WTC11 (cell line): ENCODE results near the gene IL20RB.

Source experiments
- ATF1 ChIP-seq: sonication (generic); formaldehyde crosslinking; IDR thresholded peaks from 2 replicates; pipeline ENCODE4 v1.8.1; 2023; ENCODE audit warnings: mild to moderate bottlenecking, moderate library complexity, missing genetic modification reagents
- FOXJ3 ChIP-seq: sonication (generic); formaldehyde crosslinking; IDR thresholded peaks from 2 replicates; pipeline ENCODE4 v1.9.0; 2021; ENCODE audit warnings: missing genetic modification reagents, mild to moderate bottlenecking, borderline replicate concordance
- NR3C1 ChIP-seq: sonication (generic); formaldehyde crosslinking; conservative IDR thresholded peaks from 2 replicates; pipeline ENCODE4 v1.8.1; 2023; ENCODE audit warnings: low read depth, mild to moderate bottlenecking, missing genetic modification reagents
- TEAD4 ChIP-seq: sonication (generic); formaldehyde crosslinking; IDR thresholded peaks from 2 replicates; pipeline ENCODE4 v1.8.0; 2022; ENCODE audit warnings: mild to moderate bottlenecking, missing genetic modification reagents
- ZBTB21 ChIP-seq: sonication (generic); formaldehyde crosslinking; IDR thresholded peaks from 2 replicates; pipeline ENCODE4 v1.8.1; 2023; ENCODE audit warnings: mild to moderate bottlenecking, missing genetic modification reagents, borderline replicate concordance
- ZNF232 ChIP-seq: sonication (generic); formaldehyde crosslinking; IDR thresholded peaks from 2 replicates; pipeline ENCODE4 v1.8.0; 2022; ENCODE audit warnings: mild to moderate bottlenecking, missing genetic modification reagents
- ZNF671 ChIP-seq: fragments of 250-450 bp; sonication (Bioruptor Pico); IDR thresholded peaks from 2 replicates; pipeline ENCODE4 v1.8.0; 2021; ENCODE audit warnings: mild to moderate bottlenecking
- TF ChIP-seq, protein P1 (sequence below): fragments of 200-600 bp; IDR thresholded peaks from 2 replicates; pipeline ENCODE4 v1.8.0; 2022; ENCODE audit warnings: antibody characterized with exemption
- TF ChIP-seq, protein P2 (sequence below): fragments of 250-450 bp; sonication (Bioruptor Pico); IDR thresholded peaks from 2 replicates; pipeline ENCODE4 v1.9.0; 2021; ENCODE audit warnings: mild to moderate bottlenecking
- TF ChIP-seq, protein P3 (sequence below): sonication (generic); formaldehyde crosslinking; IDR thresholded peaks from 2 replicates; pipeline ENCODE4 v1.8.1; 2023; ENCODE audit warnings: mild to moderate bottlenecking, missing genetic modification reagents, moderate library complexity
- TF ChIP-seq, protein P4 (sequence below): sonication (generic); formaldehyde crosslinking; IDR thresholded peaks from 2 replicates; pipeline ENCODE4 v1.8.0; 2022; ENCODE audit warnings: mild to moderate bottlenecking, missing genetic modification reagents
- TF ChIP-seq, protein P5 (sequence below): sonication (generic); formaldehyde crosslinking; IDR thresholded peaks from 2 replicates; pipeline ENCODE4 v1.8.1; 2022; ENCODE audit warnings: low read depth, mild to moderate bottlenecking, moderate library complexity, missing genetic modification reagents, borderline replicate concordance
- TF ChIP-seq, protein P6 (sequence below): sonication (generic); formaldehyde crosslinking; IDR thresholded peaks from 2 replicates; pipeline ENCODE4 v1.8.0; 2023; ENCODE audit warnings: missing genetic modification reagents

DNA sequence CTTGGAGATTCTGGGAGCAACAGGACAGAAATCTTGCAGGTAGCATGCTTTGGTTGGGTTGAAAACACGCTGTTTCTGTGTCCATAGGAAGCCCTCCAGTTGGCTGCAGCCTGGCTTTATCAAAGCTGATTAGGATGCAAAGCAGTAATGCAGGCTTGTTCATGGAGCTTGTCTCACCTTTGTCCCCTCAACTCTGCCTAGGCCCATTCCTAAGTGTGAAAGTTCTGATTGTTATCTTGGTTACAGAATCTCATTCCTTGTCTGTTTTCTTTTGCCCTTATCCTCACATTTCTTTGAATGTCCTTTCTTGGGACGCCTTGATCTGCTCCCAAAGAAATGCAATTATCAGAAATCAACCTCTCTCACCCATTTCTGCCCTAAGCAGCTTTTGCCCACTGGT lies 83.5 kb downstream of the IL20RB start:
- TF ChIP-seq, protein P1, sequence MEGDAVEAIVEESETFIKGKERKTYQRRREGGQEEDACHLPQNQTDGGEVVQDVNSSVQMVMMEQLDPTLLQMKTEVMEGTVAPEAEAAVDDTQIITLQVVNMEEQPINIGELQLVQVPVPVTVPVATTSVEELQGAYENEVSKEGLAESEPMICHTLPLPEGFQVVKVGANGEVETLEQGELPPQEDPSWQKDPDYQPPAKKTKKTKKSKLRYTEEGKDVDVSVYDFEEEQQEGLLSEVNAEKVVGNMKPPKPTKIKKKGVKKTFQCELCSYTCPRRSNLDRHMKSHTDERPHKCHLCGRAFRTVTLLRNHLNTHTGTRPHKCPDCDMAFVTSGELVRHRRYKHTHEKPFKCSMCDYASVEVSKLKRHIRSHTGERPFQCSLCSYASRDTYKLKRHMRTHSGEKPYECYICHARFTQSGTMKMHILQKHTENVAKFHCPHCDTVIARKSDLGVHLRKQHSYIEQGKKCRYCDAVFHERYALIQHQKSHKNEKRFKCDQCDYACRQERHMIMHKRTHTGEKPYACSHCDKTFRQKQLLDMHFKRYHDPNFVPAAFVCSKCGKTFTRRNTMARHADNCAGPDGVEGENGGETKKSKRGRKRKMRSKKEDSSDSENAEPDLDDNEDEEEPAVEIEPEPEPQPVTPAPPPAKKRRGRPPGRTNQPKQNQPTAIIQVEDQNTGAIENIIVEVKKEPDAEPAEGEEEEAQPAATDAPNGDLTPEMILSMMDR = no peak
- no peak for TF ChIP-seq TEAD4 (CRISPR knock-in tag)
- TF ChIP-seq, protein P2, sequence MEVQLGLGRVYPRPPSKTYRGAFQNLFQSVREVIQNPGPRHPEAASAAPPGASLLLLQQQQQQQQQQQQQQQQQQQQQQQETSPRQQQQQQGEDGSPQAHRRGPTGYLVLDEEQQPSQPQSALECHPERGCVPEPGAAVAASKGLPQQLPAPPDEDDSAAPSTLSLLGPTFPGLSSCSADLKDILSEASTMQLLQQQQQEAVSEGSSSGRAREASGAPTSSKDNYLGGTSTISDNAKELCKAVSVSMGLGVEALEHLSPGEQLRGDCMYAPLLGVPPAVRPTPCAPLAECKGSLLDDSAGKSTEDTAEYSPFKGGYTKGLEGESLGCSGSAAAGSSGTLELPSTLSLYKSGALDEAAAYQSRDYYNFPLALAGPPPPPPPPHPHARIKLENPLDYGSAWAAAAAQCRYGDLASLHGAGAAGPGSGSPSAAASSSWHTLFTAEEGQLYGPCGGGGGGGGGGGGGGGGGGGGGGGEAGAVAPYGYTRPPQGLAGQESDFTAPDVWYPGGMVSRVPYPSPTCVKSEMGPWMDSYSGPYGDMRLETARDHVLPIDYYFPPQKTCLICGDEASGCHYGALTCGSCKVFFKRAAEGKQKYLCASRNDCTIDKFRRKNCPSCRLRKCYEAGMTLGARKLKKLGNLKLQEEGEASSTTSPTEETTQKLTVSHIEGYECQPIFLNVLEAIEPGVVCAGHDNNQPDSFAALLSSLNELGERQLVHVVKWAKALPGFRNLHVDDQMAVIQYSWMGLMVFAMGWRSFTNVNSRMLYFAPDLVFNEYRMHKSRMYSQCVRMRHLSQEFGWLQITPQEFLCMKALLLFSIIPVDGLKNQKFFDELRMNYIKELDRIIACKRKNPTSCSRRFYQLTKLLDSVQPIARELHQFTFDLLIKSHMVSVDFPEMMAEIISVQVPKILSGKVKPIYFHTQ (CRISPR knock-in tag) = no peak
- no peak for TF ChIP-seq ATF1 (CRISPR knock-in tag)
- TF ChIP-seq, protein P3, sequence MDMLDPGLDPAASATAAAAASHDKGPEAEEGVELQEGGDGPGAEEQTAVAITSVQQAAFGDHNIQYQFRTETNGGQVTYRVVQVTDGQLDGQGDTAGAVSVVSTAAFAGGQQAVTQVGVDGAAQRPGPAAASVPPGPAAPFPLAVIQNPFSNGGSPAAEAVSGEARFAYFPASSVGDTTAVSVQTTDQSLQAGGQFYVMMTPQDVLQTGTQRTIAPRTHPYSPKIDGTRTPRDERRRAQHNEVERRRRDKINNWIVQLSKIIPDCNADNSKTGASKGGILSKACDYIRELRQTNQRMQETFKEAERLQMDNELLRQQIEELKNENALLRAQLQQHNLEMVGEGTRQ (CRISPR knock-in tag) = no peak
- TF ChIP-seq, protein P4, sequence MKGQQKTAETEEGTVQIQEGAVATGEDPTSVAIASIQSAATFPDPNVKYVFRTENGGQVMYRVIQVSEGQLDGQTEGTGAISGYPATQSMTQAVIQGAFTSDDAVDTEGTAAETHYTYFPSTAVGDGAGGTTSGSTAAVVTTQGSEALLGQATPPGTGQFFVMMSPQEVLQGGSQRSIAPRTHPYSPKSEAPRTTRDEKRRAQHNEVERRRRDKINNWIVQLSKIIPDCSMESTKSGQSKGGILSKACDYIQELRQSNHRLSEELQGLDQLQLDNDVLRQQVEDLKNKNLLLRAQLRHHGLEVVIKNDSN (CRISPR knock-in tag) = no peak
- TF ChIP-seq FOXJ3 = no peak
- TF ChIP-seq ZNF671 (CRISPR knock-in tag) = no peak
- TF ChIP-seq, protein P5, sequence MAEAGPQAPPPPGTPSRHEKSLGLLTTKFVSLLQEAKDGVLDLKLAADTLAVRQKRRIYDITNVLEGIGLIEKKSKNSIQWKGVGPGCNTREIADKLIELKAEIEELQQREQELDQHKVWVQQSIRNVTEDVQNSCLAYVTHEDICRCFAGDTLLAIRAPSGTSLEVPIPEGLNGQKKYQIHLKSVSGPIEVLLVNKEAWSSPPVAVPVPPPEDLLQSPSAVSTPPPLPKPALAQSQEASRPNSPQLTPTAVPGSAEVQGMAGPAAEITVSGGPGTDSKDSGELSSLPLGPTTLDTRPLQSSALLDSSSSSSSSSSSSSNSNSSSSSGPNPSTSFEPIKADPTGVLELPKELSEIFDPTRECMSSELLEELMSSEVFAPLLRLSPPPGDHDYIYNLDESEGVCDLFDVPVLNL (CRISPR knock-in tag) = no peak
- no peak for TF ChIP-seq ZBTB21 (CRISPR knock-in tag)
- no peak for TF ChIP-seq ZNF232 (CRISPR knock-in tag)
- no peak for TF ChIP-seq NR3C1
- TF ChIP-seq, protein P6, sequence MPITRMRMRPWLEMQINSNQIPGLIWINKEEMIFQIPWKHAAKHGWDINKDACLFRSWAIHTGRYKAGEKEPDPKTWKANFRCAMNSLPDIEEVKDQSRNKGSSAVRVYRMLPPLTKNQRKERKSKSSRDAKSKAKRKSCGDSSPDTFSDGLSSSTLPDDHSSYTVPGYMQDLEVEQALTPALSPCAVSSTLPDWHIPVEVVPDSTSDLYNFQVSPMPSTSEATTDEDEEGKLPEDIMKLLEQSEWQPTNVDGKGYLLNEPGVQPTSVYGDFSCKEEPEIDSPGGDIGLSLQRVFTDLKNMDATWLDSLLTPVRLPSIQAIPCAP (CRISPR knock-in tag) = no peak
